K562 (cell line): ENCODE data around the gene ZNF641.

Experiments used
- CHD2 ChIP-seq: IDR thresholded peaks from 2 replicates; pipeline ENCODE4 v1.6.1; 2011; ENCODE audit warnings: low read depth, low read length
- ZNF644 ChIP-seq: fragments of 200-800 bp; sonication (Bioruptor generic); IDR thresholded peaks from 2 replicates; pipeline ENCODE4 v1.6.1; 2016; ENCODE audit warnings: low read depth, missing genetic modification characterization, missing compliant biosample characterization
- TF ChIP-seq, protein P1 (sequence below), 2 experiments: fragments of 450-650 bp; formaldehyde crosslinking in 1 of 2; IDR thresholded peaks; 2 replicates each; pipeline versions ENCODE4 v1.4.0 to v1.6.1; 2014 to 2020; ENCODE audit warnings: mild to moderate bottlenecking in 2 of 2, borderline replicate concordance in 1 of 2, low read depth in 1 of 2

DNA sequence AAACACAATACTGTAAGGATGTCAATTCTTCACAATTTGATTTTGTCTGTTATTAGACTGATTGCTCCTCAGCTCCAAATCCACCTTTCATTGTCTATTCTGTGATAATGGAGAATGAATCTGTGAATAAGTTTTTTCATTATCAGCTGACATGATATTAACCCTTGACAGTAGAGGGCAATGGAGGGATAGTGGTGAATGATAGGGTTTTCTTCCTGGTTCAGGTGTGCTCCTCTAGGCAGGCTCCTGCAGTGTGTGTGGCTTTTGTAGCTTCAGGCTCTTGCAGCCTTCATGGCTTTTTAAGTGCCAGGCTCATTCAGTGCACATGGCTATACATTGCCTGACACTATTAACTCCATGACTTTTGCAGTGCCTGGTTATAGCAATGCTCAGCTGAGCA is 23.4 kb upstream of the ZNF641 start:
- no peak for TF ChIP-seq CHD2
- TF ChIP-seq, protein P1, sequence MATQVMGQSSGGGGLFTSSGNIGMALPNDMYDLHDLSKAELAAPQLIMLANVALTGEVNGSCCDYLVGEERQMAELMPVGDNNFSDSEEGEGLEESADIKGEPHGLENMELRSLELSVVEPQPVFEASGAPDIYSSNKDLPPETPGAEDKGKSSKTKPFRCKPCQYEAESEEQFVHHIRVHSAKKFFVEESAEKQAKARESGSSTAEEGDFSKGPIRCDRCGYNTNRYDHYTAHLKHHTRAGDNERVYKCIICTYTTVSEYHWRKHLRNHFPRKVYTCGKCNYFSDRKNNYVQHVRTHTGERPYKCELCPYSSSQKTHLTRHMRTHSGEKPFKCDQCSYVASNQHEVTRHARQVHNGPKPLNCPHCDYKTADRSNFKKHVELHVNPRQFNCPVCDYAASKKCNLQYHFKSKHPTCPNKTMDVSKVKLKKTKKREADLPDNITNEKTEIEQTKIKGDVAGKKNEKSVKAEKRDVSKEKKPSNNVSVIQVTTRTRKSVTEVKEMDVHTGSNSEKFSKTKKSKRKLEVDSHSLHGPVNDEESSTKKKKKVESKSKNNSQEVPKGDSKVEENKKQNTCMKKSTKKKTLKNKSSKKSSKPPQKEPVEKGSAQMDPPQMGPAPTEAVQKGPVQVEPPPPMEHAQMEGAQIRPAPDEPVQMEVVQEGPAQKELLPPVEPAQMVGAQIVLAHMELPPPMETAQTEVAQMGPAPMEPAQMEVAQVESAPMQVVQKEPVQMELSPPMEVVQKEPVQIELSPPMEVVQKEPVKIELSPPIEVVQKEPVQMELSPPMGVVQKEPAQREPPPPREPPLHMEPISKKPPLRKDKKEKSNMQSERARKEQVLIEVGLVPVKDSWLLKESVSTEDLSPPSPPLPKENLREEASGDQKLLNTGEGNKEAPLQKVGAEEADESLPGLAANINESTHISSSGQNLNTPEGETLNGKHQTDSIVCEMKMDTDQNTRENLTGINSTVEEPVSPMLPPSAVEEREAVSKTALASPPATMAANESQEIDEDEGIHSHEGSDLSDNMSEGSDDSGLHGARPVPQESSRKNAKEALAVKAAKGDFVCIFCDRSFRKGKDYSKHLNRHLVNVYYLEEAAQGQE (IDR thresholded peaks at IDR 0.05; ENCODE audit: borderline replicate concordance) = no peak
- TF ChIP-seq, protein P1 (CRISPR knock-in tag; IDR thresholded peaks at IDR 0.05; ENCODE audit: low read depth) = no peak
- TF ChIP-seq ZNF644 (tag) = no peak
